HCT116 (cell line): ENCODE results near the gene PHF8. TPM values are rescaled to one million over a fixed set of nuclear protein-coding genes. Genes with fewer than 3 reads are reported as not detected.

Experiments used
- ATAC-seq: fragments of 200-7000 bp; cut with Tn5 transposase; 2 replicates; pipeline ENCODE4 v1.9.1; 2020; ENCODE audit warnings: mild to moderate bottlenecking, moderate library complexity
- BruUV-seq: library from RNA; stranded (reverse); fragments of 400-500 nt; replicated peaks from 2 replicates; lab custom pipeline; 2021; lab: Mats Ljungman, UMichigan
- CTCF ChIA-PET: fragments of 300-600 bp; sonication (Branson Sonifier 250); formaldehyde crosslinking; loops from one replicate; lab custom pipeline; 2021; ENCODE audit warnings: antibody characterized with exemption; lab: Charles Lee
- POLR2A ChIA-PET: fragments of 300-600, 350-600 bp; sonication (Branson Sonifier 250); formaldehyde crosslinking; loops from one replicate; lab custom pipeline; 2021; ENCODE audit warnings: antibody characterized with exemption; lab: Charles Lee
- RAD21 ChIA-PET, 2 experiments: fragments of 300-600 bp; sonication (Branson Sonifier 250); formaldehyde crosslinking; loops; one replicate each; lab custom pipeline; 2023; ENCODE audit warnings: low total read pairs in 2 of 2; ENCODE audit not compliant: uncharacterized antibody in 2 of 2, unreplicated experiment in 2 of 2, low non-redundant PET in 1 of 2; lab: Charles Lee
- DNase-seq: peaks from one replicate; pipeline ENCODE4 v3.0.0-alpha.2; 2010; ENCODE audit warnings: low read depth, low spot score
- H2AFZ ChIP-seq: fragments of 200-600 bp; shearing (Covaris generic), sonication (generic); 2 replicates; pipeline ENCODE4 v1.6.1; 2017; ENCODE audit warnings: low read depth, mixed run types, mixed read lengths, antibody characterized with exemption, low read length; ENCODE audit not compliant: poor library complexity, severe bottlenecking
- H3K27ac ChIP-seq: 2 replicates; pipeline ENCODE4 v1.5.1; 2012; ENCODE audit warnings: low read depth, low read length
- H3K27me3 ChIP-seq: fragments of 200-600 bp; sonication (generic); 2 replicates; pipeline ENCODE4 v1.6.1; 2016; ENCODE audit warnings: mixed run types, low read length, mixed read lengths; ENCODE audit not compliant: insufficient read depth
- H3K36me3 ChIP-seq, 2 experiments: fragments of 200-500 bp in 1 of 2; fragments of 200-600 bp in 1 of 2; sonication (Bioruptor generic) in 1 of 2; sonication (generic) in 1 of 2; 2 replicates each; pipeline versions ENCODE4 v1.5.1 to v1.6.1; 2014 to 2016; ENCODE audit warnings: low read length in 2 of 2, inconsistent platforms in 1 of 2, mixed read lengths in 1 of 2, mixed run types in 1 of 2; ENCODE audit not compliant: insufficient read depth in 2 of 2, control insufficient read depth in 1 of 2
- H3K4me1 ChIP-seq, 2 experiments: fragments of 200-600 bp in 1 of 2; sonication (generic) in 1 of 2; 2 replicates each; pipeline versions ENCODE4 v1.5.1 to v1.6.1; 2012 to 2017; ENCODE audit warnings: low read length in 2 of 2, inconsistent platforms in 1 of 2, mild to moderate bottlenecking in 1 of 2, mixed read lengths in 1 of 2, mixed run types in 1 of 2, moderate library complexity in 1 of 2; ENCODE audit not compliant: insufficient read depth in 2 of 2, control insufficient read depth in 1 of 2
- H3K4me2 ChIP-seq: fragments of 200-600 bp; sonication (generic); 2 replicates; pipeline ENCODE4 v1.6.1; 2017; ENCODE audit warnings: mixed run types, low read length, mixed read lengths
- H3K4me3 ChIP-seq, 2 experiments: fragments of 200-600 bp in 1 of 2; sonication (generic) in 1 of 2; replicated peaks in 1 of 2; 2 replicates each; pipeline ENCODE4 v1.5.1; 2011 to 2016; ENCODE audit warnings: low read length in 2 of 2, control low read depth in 1 of 2, low read depth in 1 of 2, mild to moderate bottlenecking in 1 of 2, mixed read lengths in 1 of 2, mixed run types in 1 of 2
- H3K79me2 ChIP-seq: fragments of 200-600 bp; sonication (generic); 2 replicates; pipeline ENCODE4 v1.6.1; 2017; ENCODE audit warnings: mild to moderate bottlenecking, mixed run types, low read length, moderate library complexity, mixed read lengths; ENCODE audit not compliant: insufficient read depth
- H3K9ac ChIP-seq: fragments of 200-600 bp; sonication (generic); 2 replicates; pipeline ENCODE4 v1.6.1; 2016; ENCODE audit warnings: low read length, mixed read lengths
- H3K9me2 ChIP-seq: fragments of 200-600 bp; sonication (generic), shearing (Covaris generic); 2 replicates; pipeline ENCODE4 v1.6.1; 2017; ENCODE audit warnings: mixed run types, mild to moderate bottlenecking, moderate library complexity; ENCODE audit not compliant: insufficient read depth
- H3K9me3 ChIP-seq, 2 experiments: fragments of 200-500 bp in 1 of 2; fragments of 200-600 bp in 1 of 2; sonication (Bioruptor generic) in 1 of 2; sonication (generic) in 1 of 2; 2 replicates each; pipeline ENCODE4 v1.6.1; 2014 to 2017; ENCODE audit warnings: low read length in 2 of 2, mixed read lengths in 2 of 2, inconsistent platforms in 1 of 2, low read depth in 1 of 2, mild to moderate bottlenecking in 1 of 2, mixed run types in 1 of 2, moderate library complexity in 1 of 2; ENCODE audit not compliant: control insufficient read depth in 1 of 2, insufficient read depth in 1 of 2
- H4K20me1 ChIP-seq: fragments of 200-600 bp; sonication (generic), shearing (Covaris generic); 2 replicates; pipeline ENCODE4 v1.6.1; 2017; ENCODE audit warnings: mixed run types, mild to moderate bottlenecking, moderate library complexity; ENCODE audit not compliant: insufficient read depth
- ATF3 ChIP-seq: IDR thresholded peaks from 2 replicates; pipeline ENCODE4 v1.6.1; 2012
- CBX3 ChIP-seq: IDR thresholded peaks from 2 replicates; pipeline ENCODE4 v1.6.1; 2012; ENCODE audit warnings: low read depth
- CTCF ChIP-seq, 3 experiments: fragments of 200-600 bp in 1 of 3; sonication (generic) in 1 of 3; IDR thresholded peaks in 2 of 3; conservative IDR thresholded peaks in 1 of 3; 2 replicates each; pipeline ENCODE4 v1.5.1; 2012 to 2017; ENCODE audit warnings: low read depth in 2 of 3, low read length in 2 of 3, antibody characterized with exemption in 1 of 3, borderline replicate concordance in 1 of 3, control low read depth in 1 of 3, mild to moderate bottlenecking in 1 of 3, mixed read lengths in 1 of 3, mixed run types in 1 of 3, moderate library complexity in 1 of 3; ENCODE audit not compliant: insufficient read depth in 1 of 3
- EZH2 ChIP-seq: fragments of 200-600 bp; sonication (generic); IDR thresholded peaks from 2 replicates; pipeline ENCODE4 v1.6.1; 2017; ENCODE audit warnings: antibody characterized with exemption, mixed run types
- FOSL1 ChIP-seq: IDR thresholded peaks from 2 replicates; pipeline ENCODE4 v1.6.1; 2012; ENCODE audit warnings: low read depth
- POLR2AphosphoS5 ChIP-seq: IDR thresholded peaks from 2 replicates; pipeline ENCODE4 v1.6.1; 2011; ENCODE audit warnings: mild to moderate bottlenecking, low read depth, low read length, moderate library complexity
- RAD21 ChIP-seq: IDR thresholded peaks from 2 replicates; pipeline ENCODE4 v1.6.1; 2012; ENCODE audit warnings: low read depth, mild to moderate bottlenecking
- SIN3A ChIP-seq: IDR thresholded peaks from 2 replicates; pipeline ENCODE4 v1.6.1; 2012; ENCODE audit warnings: low read depth
- SP1 ChIP-seq: IDR thresholded peaks from 2 replicates; pipeline ENCODE4 v1.6.1; 2012; ENCODE audit warnings: low read depth
- SRF ChIP-seq: IDR thresholded peaks from 2 replicates; pipeline ENCODE4 v1.6.1; 2012; ENCODE audit warnings: low read depth
- TCF7L2 ChIP-seq: IDR thresholded peaks from 2 replicates; pipeline ENCODE4 v1.7.0; 2011; ENCODE audit warnings: borderline replicate concordance, inconsistent platforms; ENCODE audit not compliant: insufficient read depth, insufficient read length; ENCODE audit errors: extremely low read depth
- ZFX ChIP-seq: fragments of 450-650 bp; IDR thresholded peaks from 2 replicates; pipeline ENCODE4 v1.6.1; 2017
- intact Hi-C: fragments of 100-400 bp; cut with micrococcal nuclease; formaldehyde crosslinking; loops from 2 replicates; pipeline ENCODE4 v1.10.0; 2022
- total RNA-seq: library from RNA; stranded (reverse); gene quantifications from one replicate; pipeline ENCODE4 v1.2.1, GENCODE V29; 2021; ENCODE audit not compliant: unreplicated experiment
- TF ChIP-seq, protein P1 (sequence below): IDR thresholded peaks from 2 replicates; pipeline ENCODE4 v1.6.1; 2011; ENCODE audit warnings: mild to moderate bottlenecking, low read length, moderate library complexity; ENCODE audit not compliant: insufficient replicate concordance; ENCODE audit errors: extremely low read depth
- TF ChIP-seq, protein P2 (sequence below): IDR thresholded peaks from 2 replicates; pipeline ENCODE4 v1.6.1; 2012; ENCODE audit warnings: low read depth

PHF8 gene
- total RNA-seq, 1 experiment from 2014 or later: 28.0 TPM

- H4K20me1 ChIP-seq: no peaks in the 10 kb centered on the region
- peaks cover 2% of the 10 kb centered on the region for H3K79me2 ChIP-seq
- no peaks in the 10 kb centered on the region for H3K9me3 ChIP-seq
- H3K27ac ChIP-seq: no peak overlapping the region
- no TSS peak for BruUV-seq
- no peak for DNase-seq
- ChIA-PET POLR2A (no interaction called here), RAD21 (no interaction called here), CTCF (no interaction called here)
- H3K4me3 ChIP-seq: no peak overlapping the region
- intact Hi-C loops: no loop called here
- no peak for ATAC-seq
- H3K4me2 ChIP-seq: no peak overlapping the region
- H3K9me2 ChIP-seq: no peaks in the 10 kb centered on the region
- H3K27me3 ChIP-seq: no peaks in the 10 kb centered on the region
- no peak overlapping the region for H3K9ac ChIP-seq
- H3K4me1 ChIP-seq: peaks cover 8 to 17% of the 10 kb centered on the region in 2 experiments
- H3K36me3 ChIP-seq: no peaks in the 10 kb centered on the region
- TF ChIP-seq CTCF (IDR thresholded peaks at IDR 0.05 in 2 of 3, conservative IDR thresholded peaks at IDR 0.05 in 1 of 3; ENCODE audit: borderline replicate concordance in 1 of 3, insufficient read depth in 1 of 3, low read depth in 2 of 3, low read length in 2 of 3) (no peak), SP1 (no peak), FOSL1 (no peak), TCF7L2 (no peak), ZFX (no peak), SIN3A (no peak), SRF (no peak), POLR2AphosphoS5 (no peak), EZH2 (no peak), CBX3 (no peak), ATF3 (no peak), RAD21 (no peak)
- TF ChIP-seq, protein P1, sequence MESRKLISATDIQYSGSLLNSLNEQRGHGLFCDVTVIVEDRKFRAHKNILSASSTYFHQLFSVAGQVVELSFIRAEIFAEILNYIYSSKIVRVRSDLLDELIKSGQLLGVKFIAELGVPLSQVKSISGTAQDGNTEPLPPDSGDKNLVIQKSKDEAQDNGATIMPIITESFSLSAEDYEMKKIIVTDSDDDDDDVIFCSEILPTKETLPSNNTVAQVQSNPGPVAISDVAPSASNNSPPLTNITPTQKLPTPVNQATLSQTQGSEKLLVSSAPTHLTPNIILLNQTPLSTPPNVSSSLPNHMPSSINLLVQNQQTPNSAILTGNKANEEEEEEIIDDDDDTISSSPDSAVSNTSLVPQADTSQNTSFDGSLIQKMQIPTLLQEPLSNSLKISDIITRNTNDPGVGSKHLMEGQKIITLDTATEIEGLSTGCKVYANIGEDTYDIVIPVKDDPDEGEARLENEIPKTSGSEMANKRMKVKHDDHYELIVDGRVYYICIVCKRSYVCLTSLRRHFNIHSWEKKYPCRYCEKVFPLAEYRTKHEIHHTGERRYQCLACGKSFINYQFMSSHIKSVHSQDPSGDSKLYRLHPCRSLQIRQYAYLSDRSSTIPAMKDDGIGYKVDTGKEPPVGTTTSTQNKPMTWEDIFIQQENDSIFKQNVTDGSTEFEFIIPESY: no peak
- TF ChIP-seq, protein P2, sequence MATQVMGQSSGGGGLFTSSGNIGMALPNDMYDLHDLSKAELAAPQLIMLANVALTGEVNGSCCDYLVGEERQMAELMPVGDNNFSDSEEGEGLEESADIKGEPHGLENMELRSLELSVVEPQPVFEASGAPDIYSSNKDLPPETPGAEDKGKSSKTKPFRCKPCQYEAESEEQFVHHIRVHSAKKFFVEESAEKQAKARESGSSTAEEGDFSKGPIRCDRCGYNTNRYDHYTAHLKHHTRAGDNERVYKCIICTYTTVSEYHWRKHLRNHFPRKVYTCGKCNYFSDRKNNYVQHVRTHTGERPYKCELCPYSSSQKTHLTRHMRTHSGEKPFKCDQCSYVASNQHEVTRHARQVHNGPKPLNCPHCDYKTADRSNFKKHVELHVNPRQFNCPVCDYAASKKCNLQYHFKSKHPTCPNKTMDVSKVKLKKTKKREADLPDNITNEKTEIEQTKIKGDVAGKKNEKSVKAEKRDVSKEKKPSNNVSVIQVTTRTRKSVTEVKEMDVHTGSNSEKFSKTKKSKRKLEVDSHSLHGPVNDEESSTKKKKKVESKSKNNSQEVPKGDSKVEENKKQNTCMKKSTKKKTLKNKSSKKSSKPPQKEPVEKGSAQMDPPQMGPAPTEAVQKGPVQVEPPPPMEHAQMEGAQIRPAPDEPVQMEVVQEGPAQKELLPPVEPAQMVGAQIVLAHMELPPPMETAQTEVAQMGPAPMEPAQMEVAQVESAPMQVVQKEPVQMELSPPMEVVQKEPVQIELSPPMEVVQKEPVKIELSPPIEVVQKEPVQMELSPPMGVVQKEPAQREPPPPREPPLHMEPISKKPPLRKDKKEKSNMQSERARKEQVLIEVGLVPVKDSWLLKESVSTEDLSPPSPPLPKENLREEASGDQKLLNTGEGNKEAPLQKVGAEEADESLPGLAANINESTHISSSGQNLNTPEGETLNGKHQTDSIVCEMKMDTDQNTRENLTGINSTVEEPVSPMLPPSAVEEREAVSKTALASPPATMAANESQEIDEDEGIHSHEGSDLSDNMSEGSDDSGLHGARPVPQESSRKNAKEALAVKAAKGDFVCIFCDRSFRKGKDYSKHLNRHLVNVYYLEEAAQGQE: no peak
- H2AFZ ChIP-seq: no peak overlapping the region
These were observed 4.1 kb upstream of the PHF8 start for GRCh38 chrX:54048412-54048811.
